ENCODE measurements around the gene LAG3.

Gene LAG3

GRCh38 chr12:6817662-6818157 lies 45.4 kb downstream of the LAG3 start:
- H3K4me1 ChIP-seq (ENCODE audit: insufficient read depth, poor library complexity, severe bottlenecking): no peaks in the 10 kb centered on the region
- no peak for TF ChIP-seq CTCF (IDR thresholded peaks at IDR 0.05; ENCODE audit: poor library complexity, severe bottlenecking)
- H3K9me3 ChIP-seq (ENCODE audit: severe bottlenecking): no peaks in the 10 kb centered on the region
- peaks cover 12% of the 10 kb centered on the region for H3K27me3 ChIP-seq (ENCODE audit: insufficient read depth, poor library complexity, severe bottlenecking)
- no peak for DNase-seq (ENCODE audit: low spot score)
- H3K36me3 ChIP-seq (ENCODE audit: low read depth): no peaks in the 10 kb centered on the region
- no peak for ATAC-seq (ENCODE audit: low read depth)
- H3K4me3 ChIP-seq (ENCODE audit: severe bottlenecking): no peak overlapping the region
- H3K27ac ChIP-seq (ENCODE audit: poor library complexity, severe bottlenecking): no peak overlapping the region

- H3K27ac ChIP-seq (ENCODE audit: poor library complexity, severe bottlenecking): no peak overlapping the region
- no peak for TF ChIP-seq CTCF (IDR thresholded peaks at IDR 0.05; ENCODE audit: poor library complexity, severe bottlenecking)
- ATAC-seq (ENCODE audit: low read depth) (no peak), DNase-seq (ENCODE audit: low spot score) (no peak)
- H3K27me3 ChIP-seq (ENCODE audit: insufficient read depth, poor library complexity, severe bottlenecking): peaks cover 17% of the 10 kb centered on the region
- H3K36me3 ChIP-seq (ENCODE audit: low read depth): no peaks in the 10 kb centered on the region
- no peaks in the 10 kb centered on the region for H3K9me3 ChIP-seq (ENCODE audit: severe bottlenecking)
- no peak overlapping the region for H3K4me3 ChIP-seq (ENCODE audit: severe bottlenecking)
- no peaks in the 10 kb centered on the region for H3K4me1 ChIP-seq (ENCODE audit: insufficient read depth, poor library complexity, severe bottlenecking)
These were observed 45.9 kb downstream of the LAG3 start for GRCh38 chr12:6818222-6818621.

GRCh38 chr12:6818645-6819044 lies 46.3 kb downstream of the LAG3 start:
- Histone ChIP-seq H3K9me3 (ENCODE audit: severe bottlenecking) (no peaks in the 10 kb centered on the region), H3K4me1 (ENCODE audit: insufficient read depth, poor library complexity, severe bottlenecking) (no peaks in the 10 kb centered on the region), H3K4me3 (ENCODE audit: severe bottlenecking) (no peak overlapping the region), H3K36me3 (ENCODE audit: low read depth) (no peaks in the 10 kb centered on the region), H3K27ac (ENCODE audit: poor library complexity, severe bottlenecking) (no peak overlapping the region), H3K27me3 (ENCODE audit: insufficient read depth, poor library complexity, severe bottlenecking) (peaks cover 20% of the 10 kb centered on the region)
- ATAC-seq (ENCODE audit: low read depth) (no peak), DNase-seq (ENCODE audit: low spot score) (no peak)
- TF ChIP-seq CTCF (IDR thresholded peaks at IDR 0.05; ENCODE audit: poor library complexity, severe bottlenecking): no peak

GRCh38 chr12:6819106-6820030 lies 47.0 kb downstream of the LAG3 start:
- peaks cover 20% of the 10 kb centered on the region for H3K27me3 ChIP-seq (ENCODE audit: insufficient read depth, poor library complexity, severe bottlenecking)
- H3K9me3 ChIP-seq (ENCODE audit: severe bottlenecking): no peaks in the 10 kb centered on the region
- DNase-seq (ENCODE audit: low spot score) (no peak), ATAC-seq (ENCODE audit: low read depth) (peak; percentile 5; the same call in 1 of the 3 replicates)
- no peaks in the 10 kb centered on the region for H3K4me1 ChIP-seq (ENCODE audit: insufficient read depth, poor library complexity, severe bottlenecking)
- H3K27ac ChIP-seq (ENCODE audit: poor library complexity, severe bottlenecking): no peak overlapping the region
- no peak for TF ChIP-seq CTCF (IDR thresholded peaks at IDR 0.05; ENCODE audit: poor library complexity, severe bottlenecking)
- H3K4me3 ChIP-seq (ENCODE audit: severe bottlenecking): no peak overlapping the region
- no peaks in the 10 kb centered on the region for H3K36me3 ChIP-seq (ENCODE audit: low read depth)

GRCh38 chr12:6820166-6820565 lies 47.8 kb downstream of the LAG3 start:
- Histone ChIP-seq H3K4me3 (ENCODE audit: severe bottlenecking) (no peak overlapping the region), H3K27me3 (ENCODE audit: insufficient read depth, poor library complexity, severe bottlenecking) (peaks cover 20% of the 10 kb centered on the region), H3K4me1 (ENCODE audit: insufficient read depth, poor library complexity, severe bottlenecking) (no peaks in the 10 kb centered on the region), H3K9me3 (ENCODE audit: severe bottlenecking) (no peaks in the 10 kb centered on the region), H3K36me3 (ENCODE audit: low read depth) (no peaks in the 10 kb centered on the region), H3K27ac (ENCODE audit: poor library complexity, severe bottlenecking) (no peak overlapping the region)
- no peak for ATAC-seq (ENCODE audit: low read depth)
- no peak for TF ChIP-seq CTCF (IDR thresholded peaks at IDR 0.05; ENCODE audit: poor library complexity, severe bottlenecking)
- no peak for DNase-seq (ENCODE audit: low spot score)
